H4 (cell line): ENCODE measurements around the gene LACRT. TPM values are rescaled to one million over a fixed set of nuclear protein-coding genes. Genes with fewer than 3 reads are reported as not detected.
"Not testable (repeated sequence)": the region's sequence is repeated elsewhere in the genome, so short reads cannot be mapped to it uniquely, and the experiment has no call there.

Source experiments
- DNase-seq: peaks from one replicate; pipeline ENCODE4 v3.0.0-alpha.2; 2015; ENCODE audit warnings: low spot score
- total RNA-seq: library from RNA; depleted of rRNA; stranded (reverse); fragments of >200 nt; shearing (Covaris generic); gene quantifications from 2 replicates; pipeline ENCODE4 v1.2.3, GENCODE V29; 2014

LACRT gene
- total RNA-seq, 1 experiment from 2014 or later, result not detected

GRCh38 chr12:54639112-54639511 lies 4.4 kb upstream of the LACRT start:
- DNase-seq, result not testable (repeated sequence)

- DNase-seq, result no peak
Measured at GRCh38 chr12:54631988-54632728, 2.5 kb downstream of the LACRT start.

DNA sequence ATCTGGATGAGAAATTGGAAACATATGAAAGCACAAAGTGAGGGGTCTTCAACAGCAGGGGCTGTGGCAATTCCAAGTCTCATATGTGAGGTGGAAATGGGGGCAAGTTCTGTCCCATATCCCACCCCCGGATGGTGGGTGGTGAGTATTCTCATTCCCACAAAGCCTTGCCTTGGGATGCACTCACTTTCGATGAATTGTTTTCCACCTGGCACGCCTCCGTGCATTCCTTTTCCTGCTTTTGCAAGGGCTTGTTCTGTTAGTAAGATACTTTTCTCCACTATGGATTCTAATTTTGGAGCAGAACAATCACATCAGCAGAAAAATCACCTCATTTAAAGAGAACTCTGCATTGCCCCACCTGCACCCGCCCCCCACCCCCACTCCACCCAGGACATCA lies 3.1 kb downstream of the LACRT start:
- no peak for DNase-seq

- DNase-seq, result no peak
Measured at GRCh38 chr12:54629925-54630324, 4.8 kb downstream of the LACRT start.

- no peak for DNase-seq
Measured at GRCh38 chr12:54628186-54628846, 6.4 kb downstream of the LACRT start.

- no peak for DNase-seq
Measured at GRCh38 chr12:54627304-54627703, 7.4 kb downstream of the LACRT start.

- no peak for DNase-seq
Measured at GRCh38 chr12:54625598-54625997, 9.1 kb downstream of the LACRT start.

GRCh38 chr12:54624315-54625279 lies 10.1 kb downstream of the LACRT start:
- DNase-seq, result no peak

DNA sequence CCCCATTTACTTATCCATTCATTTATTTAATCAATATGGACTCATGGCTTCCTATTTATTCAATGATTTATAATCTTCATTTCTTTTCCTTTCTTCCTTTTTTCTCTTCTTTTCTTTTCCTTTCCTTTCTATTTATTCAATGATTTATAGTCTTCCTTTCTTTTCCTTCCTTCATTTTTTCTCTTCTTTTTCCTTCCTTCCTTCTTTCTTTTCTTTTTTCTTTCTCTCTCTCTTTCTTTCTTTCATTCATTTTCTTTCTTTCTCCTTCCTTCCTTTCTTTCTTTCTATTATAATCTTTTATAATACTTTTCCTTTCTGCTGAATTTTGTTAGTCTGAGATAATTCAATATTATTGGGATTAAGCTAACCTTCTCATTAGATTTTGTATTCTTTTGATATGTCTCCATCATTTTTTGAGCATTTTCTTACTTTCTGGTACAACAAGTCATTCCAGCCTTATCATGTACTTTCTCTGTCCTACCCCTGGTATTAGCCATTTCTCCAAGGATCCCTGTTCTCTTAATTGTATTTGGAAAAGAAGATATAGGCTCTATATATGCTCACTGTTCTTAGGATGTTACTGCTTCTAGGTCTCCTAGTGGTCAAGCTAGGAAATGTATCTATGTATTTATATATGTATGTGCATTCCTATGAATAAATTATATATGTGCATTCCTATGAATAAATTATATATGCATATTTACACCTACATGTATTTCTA lies 12.1 kb downstream of the LACRT start:
- DNase-seq, result no peak

DNA sequence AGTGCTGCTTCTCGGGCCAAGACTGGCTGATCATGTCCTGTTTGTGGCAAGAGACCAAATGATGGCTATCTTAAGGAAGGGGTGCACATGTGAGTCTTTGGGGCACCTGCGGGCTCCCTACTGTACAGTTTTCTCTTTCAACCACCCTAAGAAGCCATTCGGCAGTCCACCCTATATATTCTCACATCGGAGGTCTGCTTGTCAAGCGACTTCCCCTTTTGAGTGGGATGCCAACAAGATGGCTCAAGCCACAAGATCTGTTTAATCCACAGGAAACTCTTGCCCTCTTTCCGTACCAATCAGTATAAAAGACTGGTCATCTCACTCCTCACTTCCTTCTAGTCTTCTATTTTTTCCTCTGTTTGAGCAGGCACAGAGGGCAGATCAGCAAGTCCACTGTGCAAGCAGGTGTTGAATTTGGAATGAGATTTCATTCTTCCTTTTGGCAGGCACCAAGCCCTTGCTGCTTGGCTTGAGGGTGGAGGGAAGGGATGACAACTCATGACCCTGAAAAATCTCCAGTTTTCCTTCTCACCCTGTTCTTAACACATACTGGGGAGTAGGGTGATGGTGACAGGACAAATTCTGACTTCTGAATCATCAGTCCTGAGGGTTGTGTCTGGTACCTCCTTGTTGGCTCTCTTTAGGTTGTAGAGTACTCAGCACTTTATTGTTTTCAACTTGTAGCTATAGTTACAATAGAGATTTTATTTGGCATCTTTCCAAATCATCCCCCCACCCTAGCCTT lies 17.6 kb downstream of the LACRT start:
- DNase-seq, result no peak

GRCh38 chr12:54612225-54612750 lies 22.4 kb downstream of the LACRT start:
- no peak for DNase-seq

DNA sequence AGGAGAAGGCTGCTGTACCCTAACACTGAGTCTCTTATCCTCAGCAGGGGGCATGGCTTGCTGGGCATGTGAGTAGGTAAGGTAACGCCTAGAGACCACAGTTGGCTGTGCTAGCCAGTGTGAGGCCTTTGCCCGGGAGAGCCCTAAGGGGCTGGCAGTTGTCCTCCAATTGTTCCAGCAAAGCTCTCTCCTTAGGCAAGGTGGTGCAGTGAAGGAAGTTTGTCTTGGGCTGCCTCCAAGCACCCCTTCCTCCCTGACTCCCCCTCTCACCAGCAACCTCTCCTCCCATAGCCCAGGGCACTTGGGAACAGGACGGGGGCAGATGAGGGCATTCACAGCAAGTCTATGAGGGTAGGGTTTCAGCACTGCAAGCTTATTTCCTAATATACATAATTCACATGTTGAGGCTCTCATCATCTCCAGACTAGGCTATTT lies 23.0 kb downstream of the LACRT start:
- DNase-seq, result no peak

DNA sequence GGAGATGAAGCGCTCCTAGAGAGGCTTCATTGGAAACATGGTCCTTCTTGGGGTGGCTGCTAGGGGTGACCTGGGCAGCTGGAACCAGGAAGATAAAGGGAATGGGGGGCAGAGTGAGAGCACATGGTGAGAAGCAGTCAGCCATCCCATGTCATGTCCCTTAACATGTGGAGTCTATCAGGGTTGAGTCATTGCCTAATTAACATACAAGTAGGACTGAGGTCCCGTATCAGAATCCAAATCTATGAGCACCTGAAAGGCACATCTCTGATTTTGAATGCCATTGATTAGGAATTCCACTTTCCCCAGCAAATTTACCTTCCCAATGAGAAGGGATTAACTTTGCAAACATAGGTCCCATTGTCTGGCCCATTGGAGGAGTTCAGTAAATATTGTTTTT lies 25.9 kb downstream of the LACRT start:
- DNase-seq, result no peak

GRCh38 chr12:54608156-54608555 lies 26.5 kb downstream of the LACRT start:
- DNase-seq, result no peak

- no peak for DNase-seq
Measured at GRCh38 chr12:54606556-54606955, 28.1 kb downstream of the LACRT start.

DNA sequence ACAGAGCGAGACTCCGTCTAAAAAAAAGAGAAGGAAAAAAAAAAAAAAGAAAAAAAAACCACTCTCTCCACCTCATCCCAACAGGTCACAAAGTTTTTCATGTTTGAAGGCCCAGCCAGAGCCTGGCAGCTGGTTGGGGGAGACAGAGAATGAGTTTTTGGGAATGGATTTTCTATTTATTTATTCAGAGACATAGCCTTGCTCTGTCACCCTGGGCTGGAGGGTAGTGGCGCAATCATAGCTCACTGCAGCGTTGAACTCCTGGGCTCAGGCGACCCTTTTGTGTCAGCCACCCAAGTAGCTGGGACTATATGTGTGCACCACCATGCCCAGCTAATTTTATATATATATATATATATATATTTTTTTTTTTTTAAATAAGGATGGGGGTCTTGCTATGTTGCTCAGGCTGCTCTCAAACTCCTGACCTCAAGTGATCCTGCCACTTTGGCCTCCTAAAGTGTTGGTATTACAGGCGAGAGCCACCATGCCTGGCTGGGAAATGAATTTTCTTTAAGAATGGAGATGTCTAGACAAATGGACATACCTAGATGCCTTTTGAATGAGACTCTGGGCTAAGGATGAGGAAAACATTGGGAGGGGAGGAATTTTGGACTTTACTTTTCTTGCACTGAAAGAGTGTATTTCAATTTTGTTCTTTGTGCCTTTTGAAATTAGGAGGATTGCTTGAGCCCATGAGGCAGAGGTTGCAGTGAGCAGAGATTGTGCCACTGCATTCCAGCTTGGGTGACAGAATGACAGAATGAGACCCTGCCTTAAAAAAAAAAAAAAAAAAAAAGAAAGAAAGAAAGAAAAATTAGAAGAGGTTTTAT lies 29.3 kb downstream of the LACRT start:
- DNase-seq, result no peak

GRCh38 chr12:54604436-54604835 lies 30.3 kb downstream of the LACRT start:
- no peak for DNase-seq

- no peak for DNase-seq
Measured at GRCh38 chr12:54603872-54604271, 30.8 kb downstream of the LACRT start.

DNA sequence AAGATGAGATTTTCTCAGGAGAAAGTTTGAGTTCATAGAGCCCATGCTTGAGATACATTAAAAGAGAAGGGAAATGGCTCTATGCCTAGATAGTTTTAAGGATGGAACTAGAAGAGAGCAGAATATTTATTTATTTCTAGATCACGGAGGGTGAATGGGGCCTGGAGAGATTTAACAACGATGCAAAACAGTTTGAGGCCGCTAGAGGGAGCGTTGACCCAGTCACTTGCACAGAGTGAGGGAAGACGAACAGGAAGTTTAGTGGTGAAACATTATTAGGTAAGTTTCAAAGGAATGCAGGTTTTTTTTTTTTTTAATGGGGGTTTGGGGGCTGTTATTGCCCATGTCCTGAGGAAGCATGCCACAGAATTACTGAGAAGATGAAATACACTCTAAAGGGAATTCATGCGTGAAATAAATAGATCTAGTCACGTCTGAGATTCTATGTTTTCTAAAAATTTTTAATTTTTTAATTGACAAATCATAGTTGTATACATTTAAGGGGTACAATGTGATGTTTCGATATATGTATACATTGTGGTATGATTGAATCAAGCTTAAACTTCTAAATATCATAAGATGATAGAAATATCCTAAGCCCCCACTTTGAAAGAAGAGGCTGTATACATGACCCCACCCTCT lies 31.4 kb downstream of the LACRT start:
- DNase-seq, result peak; percentile 86
